Ureter (tissue), 1 donor: Measurements from ENCODE around the gene CLCN7. TPM values are rescaled to one million over a fixed set of nuclear protein-coding genes. Genes with fewer than 3 reads are reported as not detected.

ENCODE experiments used
- DNase-seq: peaks from one replicate; pipeline ENCODE4 v3.0.0-alpha.2; 2020; ENCODE audit warnings: low spot score
- total RNA-seq: library from RNA; stranded (reverse); gene quantifications from one replicate; pipeline ENCODE4 v1.2.4, GENCODE V29; 2023
- donor health status: DM: yes; HTN: yes; CAD: no.

CLCN7 gene
- total RNA-seq, 1 donor from 2014 or later, result 77.5 TPM

- DNase-seq, result no peak
Observed at GRCh38 chr16:1464894-1465566, 9.8 kb downstream of the CLCN7 start.

GRCh38 chr16:1464196-1464893, 10.5 kb downstream of the CLCN7 start:
- DNase-seq, result no peak

GRCh38 chr16:1461146-1461545, 13.7 kb downstream of the CLCN7 start:
- no peak for DNase-seq

GRCh38 chr16:1460602-1461138, 14.2 kb downstream of the CLCN7 start:
- no peak for DNase-seq

GRCh38 chr16:1459967-1460366, 14.9 kb downstream of the CLCN7 start:
- DNase-seq, result no peak

- no peak for DNase-seq
Observed at GRCh38 chr16:1458977-1459341, 15.9 kb downstream of the CLCN7 start.

GRCh38 chr16:1458336-1458976, 16.4 kb downstream of the CLCN7 start:
- no peak for DNase-seq

- no peak for DNase-seq
Observed at GRCh38 chr16:1457489-1458245, 17.2 kb downstream of the CLCN7 start.

GRCh38 chr16:1456951-1457350, 17.9 kb downstream of the CLCN7 start:
- DNase-seq, result no peak

- DNase-seq, result no peak
Observed at GRCh38 chr16:1455190-1456171, 19.3 kb downstream of the CLCN7 start.

GRCh38 chr16:1454561-1454960, 20.3 kb downstream of the CLCN7 start:
- DNase-seq, result no peak

GRCh38 chr16:1453316-1453715, 21.5 kb downstream of the CLCN7 start:
- no peak for DNase-seq

- no peak for DNase-seq
Observed at GRCh38 chr16:1452530-1452929, 22.3 kb downstream of the CLCN7 start.

- no peak for DNase-seq
Observed at GRCh38 chr16:1451702-1452392, 23.0 kb downstream of the CLCN7 start.

GRCh38 chr16:1450841-1451240, 24.0 kb downstream of the CLCN7 start:
- DNase-seq, result no peak

- DNase-seq, result no peak
Observed at GRCh38 chr16:1450218-1450617, 24.6 kb downstream of the CLCN7 start.

GRCh38 chr16:1449201-1449788, 25.5 kb downstream of the CLCN7 start:
- DNase-seq, result no peak

GRCh38 chr16:1448536-1449116, 26.2 kb downstream of the CLCN7 start:
- no peak for DNase-seq

- no peak for DNase-seq
Observed at GRCh38 chr16:1447965-1448364, 26.9 kb downstream of the CLCN7 start.
